Measurements from ENCODE around the gene GLP1R. TPM values are rescaled to one million over a fixed set of nuclear protein-coding genes. Genes with fewer than 3 reads are reported as not detected.

The GLP1R gene
- total and polyA plus RNA-seq, 8 donors, result 3.4 to 9.7 (median 5.7) TPM

DNA sequence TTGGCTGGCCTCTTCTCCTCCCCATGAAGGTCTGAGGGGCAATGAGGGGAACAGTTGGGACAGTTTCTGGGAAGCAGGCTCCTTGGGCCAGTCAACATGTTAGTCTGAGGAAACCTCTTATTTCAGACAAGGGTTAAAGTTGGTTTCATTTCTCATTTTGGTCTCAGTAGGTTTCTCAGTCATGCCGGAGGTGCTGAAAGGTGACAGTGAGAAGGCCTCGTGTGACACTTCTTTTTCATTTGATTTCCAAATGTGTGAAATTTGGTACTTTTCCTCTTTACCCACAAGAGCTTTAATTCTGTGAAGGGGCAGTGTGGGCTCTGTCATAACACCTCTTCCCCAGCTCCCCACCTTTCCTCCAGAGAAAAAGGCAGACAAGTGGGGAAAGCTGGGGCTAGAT is 7.5 kb upstream of the GLP1R start:
- WGBS, 2 donors, result 69 to 82% methylated on average over 2 of the region's 2 CpGs
- no peaks in the 10 kb centered on the region for H3K27me3 ChIP-seq
- no peak for ATAC-seq
- intact Hi-C loops (cut with DNase I), result no loop called here
- no peak overlapping the region for H3K27ac ChIP-seq
- H3K4me1 ChIP-seq, result no peaks in the 10 kb centered on the region
- no peak for FAIRE-seq
- no peak overlapping the region for H3K4me3 ChIP-seq
- DNase-seq, result no peak
- no peaks in the 10 kb centered on the region for H3K9me3 ChIP-seq
- TF ChIP-seq, protein P1, sequence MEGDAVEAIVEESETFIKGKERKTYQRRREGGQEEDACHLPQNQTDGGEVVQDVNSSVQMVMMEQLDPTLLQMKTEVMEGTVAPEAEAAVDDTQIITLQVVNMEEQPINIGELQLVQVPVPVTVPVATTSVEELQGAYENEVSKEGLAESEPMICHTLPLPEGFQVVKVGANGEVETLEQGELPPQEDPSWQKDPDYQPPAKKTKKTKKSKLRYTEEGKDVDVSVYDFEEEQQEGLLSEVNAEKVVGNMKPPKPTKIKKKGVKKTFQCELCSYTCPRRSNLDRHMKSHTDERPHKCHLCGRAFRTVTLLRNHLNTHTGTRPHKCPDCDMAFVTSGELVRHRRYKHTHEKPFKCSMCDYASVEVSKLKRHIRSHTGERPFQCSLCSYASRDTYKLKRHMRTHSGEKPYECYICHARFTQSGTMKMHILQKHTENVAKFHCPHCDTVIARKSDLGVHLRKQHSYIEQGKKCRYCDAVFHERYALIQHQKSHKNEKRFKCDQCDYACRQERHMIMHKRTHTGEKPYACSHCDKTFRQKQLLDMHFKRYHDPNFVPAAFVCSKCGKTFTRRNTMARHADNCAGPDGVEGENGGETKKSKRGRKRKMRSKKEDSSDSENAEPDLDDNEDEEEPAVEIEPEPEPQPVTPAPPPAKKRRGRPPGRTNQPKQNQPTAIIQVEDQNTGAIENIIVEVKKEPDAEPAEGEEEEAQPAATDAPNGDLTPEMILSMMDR (IDR thresholded peaks at IDR 0.05), result no peak
- no peaks in the 10 kb centered on the region for H3K36me3 ChIP-seq

DNA sequence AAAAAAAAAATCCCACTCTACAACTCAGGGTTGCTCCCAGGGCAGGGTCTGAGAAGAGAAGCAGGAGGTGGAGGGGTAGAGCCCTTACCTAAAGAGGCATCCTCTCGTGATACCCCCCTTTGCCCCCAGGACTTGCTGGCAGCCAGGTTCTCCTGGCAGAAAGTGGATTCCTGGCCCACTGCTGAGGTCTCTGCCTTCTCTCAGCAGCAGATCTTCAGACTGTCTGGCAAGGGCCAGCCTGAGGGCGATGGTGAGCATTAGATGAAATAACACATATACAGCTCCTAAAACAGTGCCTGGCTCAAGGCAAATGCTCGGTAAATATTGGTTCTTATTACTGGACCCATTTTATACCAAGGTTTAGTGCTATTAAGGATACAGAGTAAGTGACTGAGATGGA is 4.8 kb upstream of the GLP1R start:
- intact Hi-C loops (cut with DNase I), result no loop called here
- TF ChIP-seq, protein P1 (IDR thresholded peaks at IDR 0.05), result no peak
- 92 to 93% methylated on average over 3 of the region's 3 CpGs for WGBS, 2 donors
- ATAC-seq, result no peak
- no peak for DNase-seq
- no peaks in the 10 kb centered on the region for H3K4me1 ChIP-seq
- H3K4me3 ChIP-seq, result no peak overlapping the region
- H3K27ac ChIP-seq, result no peak overlapping the region
- no peaks in the 10 kb centered on the region for H3K9me3 ChIP-seq
- H3K27me3 ChIP-seq, result no peaks in the 10 kb centered on the region
- no peak for FAIRE-seq
- H3K36me3 ChIP-seq, result no peaks in the 10 kb centered on the region

DNA sequence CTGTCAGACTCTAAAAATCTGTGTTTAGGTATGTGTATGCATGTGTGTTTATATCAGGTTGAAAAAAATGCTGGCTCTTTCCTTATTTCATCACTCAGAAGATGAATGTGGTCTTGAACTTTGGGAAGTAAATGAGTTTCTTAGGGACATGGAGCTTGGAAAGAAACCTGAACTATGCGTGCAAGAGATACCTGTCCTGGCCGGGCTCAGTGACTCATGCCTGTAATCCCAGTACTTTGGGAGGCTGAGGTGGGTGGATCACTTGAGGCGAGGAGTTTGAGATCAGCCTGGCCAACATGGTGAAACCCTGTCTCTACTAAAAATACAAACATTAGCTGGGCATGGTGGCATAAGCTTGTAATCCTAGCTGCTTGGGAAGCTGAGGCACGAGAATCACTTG is 4.4 kb upstream of the GLP1R start:
- H3K27me3 ChIP-seq, result no peaks in the 10 kb centered on the region
- no peak for ATAC-seq
- intact Hi-C loops (cut with DNase I), result no loop called here

DNA sequence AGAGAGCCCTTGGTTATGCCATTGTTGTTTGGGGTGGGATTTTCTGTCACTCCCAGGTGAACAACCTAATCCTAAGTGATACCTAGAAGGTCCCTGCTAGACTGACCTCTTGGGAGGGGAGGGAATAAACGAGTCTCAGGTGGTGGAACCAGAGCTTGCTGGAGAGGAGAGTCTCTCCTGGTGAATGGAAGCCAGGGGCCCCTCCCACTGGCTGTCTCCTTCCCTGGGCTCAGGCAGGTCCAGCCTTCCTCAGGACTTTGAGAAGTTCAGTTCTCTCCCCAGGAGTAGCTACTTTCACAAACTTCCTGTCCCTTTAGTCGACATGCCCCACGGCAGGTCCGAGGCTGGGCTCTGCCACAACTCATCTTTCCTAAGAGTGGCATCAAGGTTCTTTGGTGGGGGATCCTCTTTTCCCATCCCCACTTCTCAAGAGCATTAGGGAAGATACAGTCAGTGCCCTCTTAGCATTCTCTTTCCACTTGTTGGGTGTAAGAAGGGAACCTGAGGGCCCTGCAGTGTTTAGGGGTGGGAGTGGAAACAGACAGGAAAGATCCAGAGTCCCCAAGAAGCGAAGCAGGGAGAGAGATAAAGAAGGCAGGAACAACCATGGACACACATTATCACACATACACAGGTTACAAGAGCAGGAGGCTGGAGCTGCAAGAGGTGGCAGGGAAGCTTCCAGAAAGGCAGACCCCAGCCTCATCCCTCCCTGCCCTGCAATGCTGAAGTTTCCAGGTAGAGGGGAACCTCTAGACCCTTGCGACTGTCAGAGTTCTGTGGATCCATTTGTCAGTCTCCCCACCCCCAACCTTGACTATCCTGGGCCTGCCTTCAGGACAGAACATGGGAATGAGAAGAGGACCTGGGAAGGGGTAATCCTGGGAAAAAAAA is 900 bp upstream of the GLP1R start:
- no peak for FAIRE-seq
- Histone ChIP-seq H3K36me3 (no peaks in the 10 kb centered on the region), H3K4me1 (peaks cover 0 to 6% (median 0%) of the 10 kb centered on the region in 3 donors), H3K9me3 (no peaks in the 10 kb centered on the region), H3K27ac (peak overlapping the region in 2 of 4 donors; percentile 28 to 74), H3K27me3 (no peaks in the 10 kb centered on the region), H3K4me3 (peak overlapping the region in 2 of 4 donors; percentile 44 to 76)
- intact Hi-C loops (cut with DNase I), result no loop called here
- TF ChIP-seq, protein P1 (IDR thresholded peaks at IDR 0.05), result no peak
- DNase-seq, result no peak
- 69 to 73% methylated on average over 6 of the region's 6 CpGs for WGBS, 2 donors
- ATAC-seq, result no peak

More for the DNA sequence above, 4.4 kb upstream of the GLP1R start:
- Histone ChIP-seq H3K4me1 (no peaks in the 10 kb centered on the region), H3K36me3 (no peaks in the 10 kb centered on the region), H3K4me3 (no peak overlapping the region), H3K9me3 (no peaks in the 10 kb centered on the region), H3K27ac (no peak overlapping the region)
- TF ChIP-seq, protein P1 (IDR thresholded peaks at IDR 0.05), result no peak
- FAIRE-seq (no peak), DNase-seq (no peak)
- 91 to 95% methylated on average over 4 of the region's 4 CpGs for WGBS, 2 donors
